Measurements from ENCODE around the gene SEMA5A.

SEMA5A gene

DNA sequence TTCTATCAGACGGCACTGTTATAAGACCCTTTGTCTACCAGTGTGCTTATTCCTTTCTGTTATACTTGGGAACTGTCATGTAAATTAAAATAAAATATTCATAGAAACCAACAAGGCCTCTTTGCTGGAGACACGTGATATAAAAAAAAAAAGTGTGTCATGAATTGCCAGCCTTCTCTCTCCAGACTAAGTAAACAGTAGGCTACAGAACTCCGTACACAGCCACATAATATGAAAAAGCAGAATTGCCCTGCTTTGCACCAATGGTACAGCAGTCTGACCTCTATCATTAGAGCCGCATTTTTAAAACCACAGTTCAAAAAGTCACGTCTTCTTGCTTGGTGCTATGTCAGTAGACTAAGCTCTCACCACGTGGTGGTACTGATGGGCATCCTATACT, 231.3 kb downstream of the SEMA5A start:
- no peak overlapping the region for H2AFZ ChIP-seq (ENCODE audit: low read length)

DNA sequence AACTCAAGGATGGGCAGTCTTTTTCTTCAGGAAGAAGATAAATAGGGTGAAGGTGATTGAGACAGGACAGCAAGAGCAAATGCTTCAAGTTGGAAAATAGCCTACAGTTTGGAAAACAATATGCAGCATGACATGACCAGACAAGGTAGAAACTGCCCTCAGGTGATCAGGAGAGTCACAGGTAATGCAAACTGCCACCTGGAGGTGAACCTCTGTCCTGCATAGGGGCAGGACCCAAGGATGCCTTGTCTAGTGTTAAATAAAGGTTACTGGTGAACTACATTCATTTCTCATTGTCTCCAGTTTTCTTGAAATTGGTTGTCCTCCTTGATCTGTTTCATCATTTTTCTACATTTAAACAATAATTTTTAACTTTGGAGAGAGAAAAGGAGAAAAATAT, 232.1 kb downstream of the SEMA5A start:
- H3K9ac ChIP-seq (ENCODE audit: low read length): no peak overlapping the region
- no peak for TF ChIP-seq EZH2 (optimal IDR thresholded peaks at IDR 0.05; ENCODE audit: low read depth, low read length)
- no peak for TF ChIP-seq EZH2phosphoT487 (IDR thresholded peaks at IDR 0.05; ENCODE audit: low read length)
- TF ChIP-seq CTCF (IDR thresholded peaks at IDR 0.05; ENCODE audit: low read length): no peak
- H3K4me2 ChIP-seq (ENCODE audit: low read depth, low read length): no peak overlapping the region
- H3K27ac ChIP-seq (ENCODE audit: low read length): no peak overlapping the region
- DNase-seq: no peak
- H3F3A ChIP-seq (ENCODE audit: insufficient read depth, low read length): no peaks in the 10 kb centered on the region
- H3K9me3 ChIP-seq (replicated peaks; ENCODE audit: insufficient read depth, low read length): no peaks in the 10 kb centered on the region
- no peak overlapping the region for H3K4me3 ChIP-seq (ENCODE audit: low read length)
- H3K9me2 ChIP-seq (replicated peaks; ENCODE audit: insufficient read depth, low read length): no peaks in the 10 kb centered on the region
- no peaks in the 10 kb centered on the region for H3K79me2 ChIP-seq (ENCODE audit: low read length)
- H4K20me1 ChIP-seq (ENCODE audit: insufficient read depth, low read length): no peaks in the 10 kb centered on the region
- no peaks in the 10 kb centered on the region for H3K27me3 ChIP-seq (replicated peaks; ENCODE audit: insufficient read depth, low read length)
- H3K36me3 ChIP-seq (replicated peaks; ENCODE audit: insufficient read depth, low read length): no peaks in the 10 kb centered on the region
- H3K4me1 ChIP-seq (ENCODE audit: low read length): no peaks in the 10 kb centered on the region
- H2AFZ ChIP-seq (ENCODE audit: low read length): no peak overlapping the region

More for the DNA sequence above, 231.3 kb downstream of the SEMA5A start:
- H3K79me2 ChIP-seq (ENCODE audit: low read length): no peaks in the 10 kb centered on the region
- no peak overlapping the region for H3K4me2 ChIP-seq (ENCODE audit: low read depth, low read length)
- H3F3A ChIP-seq (ENCODE audit: insufficient read depth, low read length): no peaks in the 10 kb centered on the region
- no peaks in the 10 kb centered on the region for H3K36me3 ChIP-seq (replicated peaks; ENCODE audit: insufficient read depth, low read length)
- no peak for TF ChIP-seq EZH2phosphoT487 (IDR thresholded peaks at IDR 0.05; ENCODE audit: low read length)
- H4K20me1 ChIP-seq (ENCODE audit: insufficient read depth, low read length): no peaks in the 10 kb centered on the region
- no peaks in the 10 kb centered on the region for H3K9me3 ChIP-seq (replicated peaks; ENCODE audit: insufficient read depth, low read length)
- H3K27ac ChIP-seq (ENCODE audit: low read length): no peak overlapping the region
- DNase-seq: no peak
- no peaks in the 10 kb centered on the region for H3K9me2 ChIP-seq (replicated peaks; ENCODE audit: insufficient read depth, low read length)
- H3K27me3 ChIP-seq (replicated peaks; ENCODE audit: insufficient read depth, low read length): no peaks in the 10 kb centered on the region
- no peak overlapping the region for H3K9ac ChIP-seq (ENCODE audit: low read length)
- H3K4me3 ChIP-seq (ENCODE audit: low read length): no peak overlapping the region
- no peaks in the 10 kb centered on the region for H3K4me1 ChIP-seq (ENCODE audit: low read length)

- Histone ChIP-seq H3K4me3 (ENCODE audit: low read length) (no peak overlapping the region), H3K79me2 (ENCODE audit: low read length) (no peaks in the 10 kb centered on the region), H3K9me3 (replicated peaks; ENCODE audit: insufficient read depth, low read length) (no peaks in the 10 kb centered on the region), H3K4me1 (ENCODE audit: low read length) (no peaks in the 10 kb centered on the region), H4K20me1 (ENCODE audit: insufficient read depth, low read length) (no peaks in the 10 kb centered on the region), H3F3A (ENCODE audit: insufficient read depth, low read length) (no peaks in the 10 kb centered on the region), H3K9me2 (replicated peaks; ENCODE audit: insufficient read depth, low read length) (no peaks in the 10 kb centered on the region), H3K36me3 (replicated peaks; ENCODE audit: insufficient read depth, low read length) (no peaks in the 10 kb centered on the region), H3K27ac (ENCODE audit: low read length) (no peak overlapping the region), H3K9ac (ENCODE audit: low read length) (no peak overlapping the region), H2AFZ (ENCODE audit: low read length) (no peak overlapping the region), H3K27me3 (replicated peaks; ENCODE audit: insufficient read depth, low read length) (no peaks in the 10 kb centered on the region), H3K4me2 (ENCODE audit: low read depth, low read length) (no peak overlapping the region)
- no peak for DNase-seq
- TF ChIP-seq EZH2phosphoT487 (IDR thresholded peaks at IDR 0.05; ENCODE audit: low read length) (no peak), CTCF (IDR thresholded peaks at IDR 0.05; ENCODE audit: low read length) (no peak), EZH2 (optimal IDR thresholded peaks at IDR 0.05; ENCODE audit: low read depth, low read length) (no peak)
Observed at GRCh38 chr5:9307150-9307549, 238.7 kb downstream of the SEMA5A start.

DNA sequence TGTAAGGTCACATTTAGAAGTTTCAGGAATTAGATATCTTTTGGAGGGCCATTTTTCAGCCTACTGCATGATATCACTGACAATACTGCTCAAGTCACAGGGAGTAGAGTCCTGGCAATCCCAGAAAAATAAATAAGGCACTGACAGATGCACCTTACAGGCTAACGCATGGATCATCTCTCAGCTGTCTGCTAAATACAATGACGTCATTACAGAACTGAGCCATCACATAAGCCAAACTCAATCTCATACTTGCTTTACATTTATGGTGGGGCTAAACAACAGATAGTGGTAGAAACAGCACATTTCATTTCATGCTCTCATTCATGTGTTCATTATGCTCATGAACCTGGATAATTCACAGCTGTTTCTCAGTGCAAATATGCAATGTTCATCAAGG, 243.7 kb downstream of the SEMA5A start:
- H3K79me2 ChIP-seq (ENCODE audit: low read length): no peaks in the 10 kb centered on the region
- H3K9ac ChIP-seq (ENCODE audit: low read length): no peak overlapping the region
- no peak for DNase-seq

More for the DNA sequence above, 243.7 kb downstream of the SEMA5A start:
- Histone ChIP-seq H2AFZ (ENCODE audit: low read length) (no peak overlapping the region), H3K27me3 (replicated peaks; ENCODE audit: insufficient read depth, low read length) (no peaks in the 10 kb centered on the region), H3F3A (ENCODE audit: insufficient read depth, low read length) (no peaks in the 10 kb centered on the region), H4K20me1 (ENCODE audit: insufficient read depth, low read length) (no peaks in the 10 kb centered on the region), H3K9me3 (replicated peaks; ENCODE audit: insufficient read depth, low read length) (no peaks in the 10 kb centered on the region), H3K36me3 (replicated peaks; ENCODE audit: insufficient read depth, low read length) (no peaks in the 10 kb centered on the region), H3K4me1 (ENCODE audit: low read length) (no peaks in the 10 kb centered on the region), H3K27ac (ENCODE audit: low read length) (no peak overlapping the region), H3K4me3 (ENCODE audit: low read length) (no peak overlapping the region), H3K4me2 (ENCODE audit: low read depth, low read length) (no peak overlapping the region), H3K9me2 (replicated peaks; ENCODE audit: insufficient read depth, low read length) (no peaks in the 10 kb centered on the region)
- TF ChIP-seq EZH2phosphoT487 (IDR thresholded peaks at IDR 0.05; ENCODE audit: low read length) (no peak), CTCF (IDR thresholded peaks at IDR 0.05; ENCODE audit: low read length) (no peak), EZH2 (optimal IDR thresholded peaks at IDR 0.05; ENCODE audit: low read depth, low read length) (no peak)

Measured in MM.1S (cell line).